IPS-18c (cell line): ENCODE data around the gene CMTM4.
"Not testable (repeated sequence)": the region's sequence is repeated elsewhere in the genome, so short reads cannot be mapped to it uniquely, and the experiment has no call there.

Experiments
- H3K4me3 ChIP-seq: 2 replicates; pipeline ENCODE4 v1.7.0; 2013; ENCODE audit warnings: low read depth, mild to moderate bottlenecking, low read length, moderate library complexity; ENCODE audit not compliant: insufficient read depth
- H3K9me3 ChIP-seq: one replicate; pipeline ENCODE4 v1.6.1; 2013; ENCODE audit warnings: mild to moderate bottlenecking, low read length, moderate library complexity; ENCODE audit not compliant: control insufficient read depth, insufficient read depth

The CMTM4 gene

DNA sequence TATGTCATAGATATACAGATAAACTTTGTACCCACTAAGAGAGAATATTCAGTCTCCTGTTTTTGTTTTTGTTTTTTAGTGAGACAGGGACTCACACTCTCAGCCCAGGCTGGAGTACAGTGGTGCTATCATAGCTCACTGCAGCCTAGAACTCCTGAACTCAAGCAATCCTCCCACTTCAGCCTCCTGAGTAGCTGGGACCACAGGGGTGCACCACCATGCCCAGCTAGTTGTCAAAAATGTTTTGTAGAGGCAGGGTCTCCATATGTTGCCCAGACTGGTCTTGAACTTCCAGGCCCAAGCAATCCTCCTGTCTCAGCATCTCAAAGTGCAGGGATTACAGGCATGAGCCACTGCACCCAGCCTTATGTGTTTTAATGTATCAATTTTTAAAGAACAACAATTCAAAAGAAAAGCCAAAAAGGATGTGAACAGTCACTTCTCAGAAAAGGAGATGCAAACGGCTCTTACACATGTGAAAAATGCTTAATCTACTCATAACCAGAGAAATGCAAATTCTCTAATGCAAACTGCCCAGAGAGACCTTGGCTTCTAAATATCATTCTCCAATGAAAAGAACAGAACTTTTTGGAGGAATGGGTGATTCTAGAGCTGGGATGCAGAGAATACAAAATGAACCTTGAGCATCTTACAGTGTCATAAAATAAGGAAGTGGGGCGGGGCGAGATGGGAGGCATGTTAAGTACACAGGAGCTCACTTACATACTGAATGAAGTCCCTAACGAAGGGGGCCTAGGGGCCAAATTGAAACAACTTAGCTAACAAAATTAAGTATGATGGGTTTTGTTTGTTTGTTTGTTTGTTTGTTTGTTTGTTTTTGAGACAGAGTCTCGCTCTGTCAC, 99.3 kb downstream of the CMTM4 start:
- Histone ChIP-seq H3K9me3 (no peaks in the 10 kb centered on the region), H3K4me3 (no peak overlapping the region)

DNA sequence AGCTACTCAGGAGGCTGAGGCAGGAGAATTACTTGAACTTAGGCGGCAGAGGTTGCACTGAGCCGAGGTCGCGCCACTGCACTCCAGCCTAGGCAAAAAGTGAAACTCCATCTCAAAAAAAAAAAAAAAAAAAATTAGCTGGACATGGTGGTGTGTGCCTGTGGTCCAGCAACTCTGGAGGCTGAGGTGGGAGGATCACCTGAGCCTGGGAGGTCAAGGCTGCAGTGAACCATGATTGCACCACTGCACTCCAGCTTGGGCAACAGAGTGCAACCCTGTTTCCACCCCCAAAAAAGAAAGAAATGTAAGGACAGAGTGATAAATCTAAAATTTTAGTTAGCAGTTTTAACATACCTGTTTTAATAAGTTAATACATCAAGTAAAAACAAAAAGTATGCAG, 100.0 kb downstream of the CMTM4 start:
- not testable (repeated sequence) for H3K4me3 ChIP-seq, H3K9me3 ChIP-seq

DNA sequence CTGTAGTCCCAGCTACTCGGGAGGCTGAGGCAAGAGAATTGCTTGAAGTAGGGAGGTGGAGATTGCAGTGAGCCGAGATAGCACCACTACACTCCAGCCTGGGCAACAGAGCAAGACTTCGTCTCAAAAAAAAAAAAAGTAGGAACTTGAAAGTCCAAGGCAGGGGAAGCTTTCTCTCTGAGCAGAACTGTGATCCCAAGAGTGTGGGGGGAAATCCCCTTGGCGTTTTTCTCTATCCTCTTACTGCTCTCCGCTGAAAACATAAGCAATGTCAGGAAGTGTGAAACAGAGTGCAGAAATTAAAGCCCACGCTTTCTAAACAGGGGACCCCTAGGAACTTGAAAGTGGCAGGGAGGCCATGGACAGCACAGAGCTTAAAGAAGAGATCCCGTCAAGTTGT, 101.8 kb downstream of the CMTM4 start:
- Histone ChIP-seq H3K4me3 (no peak overlapping the region), H3K9me3 (no peaks in the 10 kb centered on the region)

DNA sequence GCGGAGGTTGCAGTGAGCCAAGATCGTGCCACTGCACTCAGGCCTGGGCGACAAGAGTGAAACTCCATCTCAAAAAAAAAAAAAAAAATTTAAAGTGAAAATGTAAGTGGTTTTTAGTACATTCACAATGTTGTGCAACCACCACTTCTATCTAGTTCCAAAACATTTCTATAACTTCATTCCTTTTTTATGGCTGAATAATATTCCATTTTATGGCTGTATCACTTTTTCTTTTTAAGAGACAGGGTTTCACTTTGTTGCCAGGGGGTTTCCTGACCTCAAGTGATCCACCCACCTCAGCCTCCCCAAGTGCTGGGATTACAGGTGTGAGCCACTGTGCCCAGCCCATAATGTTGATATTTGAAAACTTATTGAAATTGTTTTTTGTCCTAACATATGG, 103.7 kb downstream of the CMTM4 start:
- H3K9me3 ChIP-seq: no peaks in the 10 kb centered on the region
- no peak overlapping the region for H3K4me3 ChIP-seq

DNA sequence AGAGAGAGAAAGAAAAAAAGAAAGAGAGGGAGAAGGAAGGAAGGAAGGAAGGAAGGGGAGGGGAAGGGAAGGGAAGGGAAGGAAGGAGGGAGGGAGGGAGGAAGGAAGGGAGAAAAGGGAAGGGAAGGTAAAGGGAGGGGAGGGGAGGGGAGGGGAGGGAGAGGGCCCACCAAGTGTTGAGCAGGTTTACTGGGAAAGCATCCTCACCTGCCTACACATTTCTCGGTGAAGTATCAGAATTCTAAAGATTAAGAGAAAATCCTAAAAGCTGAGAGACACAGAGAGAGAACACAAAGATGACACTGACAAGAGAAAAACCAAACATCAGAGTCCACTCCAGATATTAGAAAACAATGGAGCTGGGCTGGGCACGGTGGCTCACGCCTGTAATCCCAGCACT, 104.3 kb downstream of the CMTM4 start:
- H3K4me3 ChIP-seq: no peak overlapping the region
- H3K9me3 ChIP-seq: no peaks in the 10 kb centered on the region

DNA sequence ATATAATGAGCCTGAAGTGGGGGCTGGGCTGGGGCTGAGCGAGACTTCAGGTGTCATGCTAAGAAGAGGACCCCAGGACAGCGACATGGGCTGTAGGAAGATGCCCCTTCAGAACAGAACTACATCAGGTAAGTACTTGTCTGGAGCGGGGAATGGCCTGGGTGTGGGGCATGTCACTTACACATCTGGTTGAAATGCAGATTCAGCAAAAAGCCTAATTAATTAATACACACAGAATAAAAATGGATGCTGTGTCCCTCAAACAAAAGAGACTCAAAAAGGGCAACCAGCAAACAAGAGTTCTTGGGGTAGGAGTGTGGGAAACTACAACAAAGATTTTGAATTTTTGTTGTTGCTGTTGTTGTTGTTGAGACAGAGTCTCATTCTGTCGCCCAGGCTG, 105.5 kb downstream of the CMTM4 start:
- Histone ChIP-seq H3K4me3 (no peak overlapping the region), H3K9me3 (no peaks in the 10 kb centered on the region)

DNA sequence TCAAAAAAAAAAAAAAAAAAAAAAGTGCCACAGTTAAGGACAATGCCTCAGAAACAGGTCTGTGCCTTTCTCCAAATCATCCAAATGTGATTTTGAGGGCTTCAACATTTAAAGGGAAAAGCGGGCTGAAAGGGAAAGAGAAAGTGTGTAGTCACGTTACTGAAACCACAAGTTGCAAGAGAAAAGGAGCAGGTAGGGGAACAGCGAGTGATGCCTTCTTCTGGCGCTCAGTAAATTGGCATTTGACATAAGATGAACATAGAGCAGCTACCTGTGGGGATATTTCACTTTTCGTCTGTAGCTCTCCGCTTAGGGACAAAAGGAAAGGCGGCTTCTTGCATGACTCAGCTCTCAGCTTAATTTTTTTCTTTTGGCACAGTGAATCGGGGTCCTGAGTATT, 106.2 kb downstream of the CMTM4 start:
- H3K9me3 ChIP-seq: no peaks in the 10 kb centered on the region
- no peak overlapping the region for H3K4me3 ChIP-seq

DNA sequence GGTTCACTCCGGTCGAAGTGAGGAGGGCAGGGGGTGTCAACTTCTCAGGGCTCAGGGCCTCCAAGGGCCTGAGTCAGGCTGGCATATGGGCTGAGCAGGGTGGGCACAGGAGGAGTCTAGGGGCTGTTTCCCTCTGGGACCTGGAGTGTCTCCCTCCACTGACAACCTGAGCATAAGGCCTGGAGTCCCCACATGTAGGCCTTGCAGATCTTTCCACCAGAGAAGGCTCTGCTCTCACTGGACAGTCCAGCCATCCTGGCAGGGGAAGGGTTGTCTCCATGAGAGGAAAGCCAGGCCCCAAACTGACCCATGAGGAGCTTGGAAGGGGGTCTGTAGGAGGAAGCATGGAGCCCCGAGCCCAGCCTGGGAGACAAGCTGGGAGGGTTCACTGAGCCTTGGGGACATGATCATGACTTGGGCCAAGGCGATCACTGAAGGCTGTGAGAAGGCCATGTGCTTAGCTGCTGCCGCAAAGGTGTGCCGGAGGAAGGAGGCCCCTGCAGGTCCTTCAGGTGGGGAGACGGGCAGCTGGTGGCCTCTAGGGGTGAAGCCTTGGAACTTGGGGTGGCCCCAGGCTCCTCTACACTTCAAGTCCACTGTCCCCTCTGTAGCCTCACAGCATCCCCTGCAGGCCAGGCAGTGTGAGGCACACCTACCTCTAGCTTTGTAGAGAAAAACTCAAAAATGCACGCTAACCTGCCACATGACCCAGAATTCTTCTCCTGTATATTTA, 107.4 kb downstream of the CMTM4 start:
- Histone ChIP-seq H3K4me3 (no peak overlapping the region), H3K9me3 (no peaks in the 10 kb centered on the region)

DNA sequence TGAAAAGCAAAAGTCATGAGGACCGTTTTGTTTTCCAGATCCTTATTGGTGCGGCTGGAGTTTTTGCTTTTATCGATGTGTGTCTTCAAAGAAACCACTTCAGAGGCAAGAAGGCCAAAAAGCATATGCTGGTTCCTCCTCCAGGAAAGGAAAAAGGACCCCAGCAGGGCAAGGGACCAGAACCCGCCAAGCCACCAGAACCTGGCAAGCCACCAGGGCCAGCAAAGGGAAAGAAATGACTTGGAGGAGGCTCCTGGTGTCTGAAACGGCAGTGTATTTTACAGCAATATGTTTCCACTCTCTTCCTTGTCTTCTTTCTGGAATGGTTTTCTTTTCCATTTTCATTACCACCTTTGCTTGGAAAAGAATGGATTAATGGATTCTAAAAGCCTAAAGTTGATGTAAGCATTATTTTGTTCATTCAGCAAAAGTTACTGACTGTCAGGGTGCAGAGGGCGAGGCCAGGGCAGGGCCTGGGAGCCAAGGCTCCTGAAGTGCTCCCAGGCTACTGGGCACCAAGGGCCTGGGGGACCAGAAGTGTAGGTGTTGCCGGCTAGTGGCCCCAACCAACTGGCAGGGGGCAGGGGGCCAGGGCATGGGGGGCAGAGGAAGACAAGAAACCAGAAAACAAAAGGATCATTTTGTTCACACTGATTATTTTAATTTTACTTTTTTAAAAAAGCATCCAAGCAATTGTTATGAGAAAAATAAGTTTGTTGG, 108.5 kb downstream of the CMTM4 start:
- H3K4me3 ChIP-seq: no peak overlapping the region
- no peaks in the 10 kb centered on the region for H3K9me3 ChIP-seq

DNA sequence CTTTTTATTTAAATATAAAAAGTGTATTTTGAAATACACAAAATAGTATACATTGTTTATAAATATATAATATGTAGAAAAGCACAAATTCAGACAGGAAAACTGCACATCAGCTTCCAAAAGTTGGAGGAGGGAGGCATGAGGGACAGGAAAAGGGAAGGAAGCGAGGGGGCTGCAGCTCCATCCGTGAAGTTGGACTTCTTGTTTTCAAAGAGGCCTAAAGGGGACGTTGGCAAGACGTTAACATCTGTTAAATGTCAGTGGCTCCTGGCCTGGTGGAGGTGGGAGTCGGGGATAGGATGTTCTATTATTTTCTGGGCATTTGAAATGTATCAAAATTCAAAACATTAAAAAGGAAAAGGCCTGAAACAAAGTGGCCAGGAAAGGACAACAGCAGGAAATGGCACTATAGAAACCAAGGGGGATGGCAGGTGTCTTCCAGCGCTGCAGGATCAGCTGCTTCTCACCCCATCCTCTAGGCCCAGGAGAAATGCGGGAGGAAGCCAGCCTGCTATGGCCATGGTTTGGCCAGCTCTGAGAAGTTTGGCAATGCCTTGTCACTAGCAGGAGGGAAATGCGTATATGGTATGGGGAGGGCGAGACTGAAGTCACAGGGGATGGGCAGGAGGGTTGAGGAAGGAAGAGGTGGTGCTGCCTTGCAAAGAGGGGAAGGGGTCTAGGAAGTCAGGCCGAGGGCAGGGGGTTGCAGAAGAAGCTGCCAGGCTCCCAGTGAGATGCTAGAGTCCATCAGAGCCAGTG, 110.9 kb downstream of the CMTM4 start:
- H3K9me3 ChIP-seq: no peaks in the 10 kb centered on the region
- no peak overlapping the region for H3K4me3 ChIP-seq

DNA sequence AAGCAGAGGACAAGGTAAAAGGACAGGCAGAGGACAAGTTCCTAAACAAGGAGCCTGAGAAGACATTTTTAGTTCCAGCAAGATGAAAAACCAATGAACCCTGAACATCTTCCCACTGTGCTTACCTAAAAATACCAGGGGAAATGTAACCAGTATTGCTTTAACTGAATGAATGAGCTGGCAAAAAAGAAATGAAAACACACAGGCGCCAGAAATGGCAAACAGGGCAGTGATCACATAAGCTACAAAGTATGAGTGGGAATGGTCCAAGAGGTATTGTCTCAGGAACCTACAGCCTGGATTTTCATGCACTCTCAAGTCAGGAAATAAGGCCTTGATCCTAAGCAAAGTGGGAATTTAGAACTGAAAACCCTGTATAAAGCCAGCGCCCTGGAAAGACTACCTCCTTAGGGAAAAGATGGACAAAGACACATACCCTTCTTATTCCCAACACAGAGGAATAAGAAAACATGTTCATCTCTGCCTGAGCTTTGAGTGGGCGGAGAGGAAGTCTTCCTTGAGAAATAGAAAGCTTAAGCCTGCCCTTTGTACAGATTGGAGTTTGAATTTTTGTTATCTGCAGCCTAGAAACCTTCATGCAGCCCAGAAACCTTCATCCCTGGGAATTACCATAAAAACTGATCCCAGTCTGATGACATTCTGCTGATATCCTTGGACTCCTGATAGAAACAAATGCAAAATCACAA, 115.1 kb downstream of the CMTM4 start:
- H3K9me3 ChIP-seq: no peaks in the 10 kb centered on the region
- no peak overlapping the region for H3K4me3 ChIP-seq

DNA sequence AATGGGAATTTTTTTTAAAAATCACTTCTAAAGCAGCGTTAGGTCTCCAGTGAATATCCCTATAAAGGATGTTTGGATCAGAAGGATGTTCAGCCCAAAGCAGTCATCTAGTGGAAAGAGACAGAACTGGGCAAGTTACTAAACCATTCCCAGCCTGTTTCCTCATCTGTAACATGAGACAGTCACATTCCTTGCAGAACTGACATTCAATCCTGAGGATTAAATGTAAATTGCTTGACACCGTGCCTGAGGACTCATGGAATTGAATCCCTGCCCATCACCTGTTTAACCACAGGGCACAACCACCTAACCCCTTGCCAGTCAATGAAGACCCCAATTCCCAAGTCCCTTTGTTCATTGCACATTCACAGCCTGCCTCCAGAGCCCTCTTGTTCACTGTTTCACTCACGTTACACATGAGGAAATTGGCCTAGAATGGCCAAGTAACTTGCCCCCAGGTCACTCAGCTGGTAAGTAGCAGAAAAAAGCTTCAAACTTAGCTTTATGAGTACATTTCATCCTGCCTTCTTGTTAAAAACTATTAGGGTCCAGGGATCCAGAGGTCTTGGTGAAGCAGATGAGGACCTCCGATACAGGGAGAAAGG, 115.8 kb downstream of the CMTM4 start:
- no peaks in the 10 kb centered on the region for H3K9me3 ChIP-seq
- no peak overlapping the region for H3K4me3 ChIP-seq

DNA sequence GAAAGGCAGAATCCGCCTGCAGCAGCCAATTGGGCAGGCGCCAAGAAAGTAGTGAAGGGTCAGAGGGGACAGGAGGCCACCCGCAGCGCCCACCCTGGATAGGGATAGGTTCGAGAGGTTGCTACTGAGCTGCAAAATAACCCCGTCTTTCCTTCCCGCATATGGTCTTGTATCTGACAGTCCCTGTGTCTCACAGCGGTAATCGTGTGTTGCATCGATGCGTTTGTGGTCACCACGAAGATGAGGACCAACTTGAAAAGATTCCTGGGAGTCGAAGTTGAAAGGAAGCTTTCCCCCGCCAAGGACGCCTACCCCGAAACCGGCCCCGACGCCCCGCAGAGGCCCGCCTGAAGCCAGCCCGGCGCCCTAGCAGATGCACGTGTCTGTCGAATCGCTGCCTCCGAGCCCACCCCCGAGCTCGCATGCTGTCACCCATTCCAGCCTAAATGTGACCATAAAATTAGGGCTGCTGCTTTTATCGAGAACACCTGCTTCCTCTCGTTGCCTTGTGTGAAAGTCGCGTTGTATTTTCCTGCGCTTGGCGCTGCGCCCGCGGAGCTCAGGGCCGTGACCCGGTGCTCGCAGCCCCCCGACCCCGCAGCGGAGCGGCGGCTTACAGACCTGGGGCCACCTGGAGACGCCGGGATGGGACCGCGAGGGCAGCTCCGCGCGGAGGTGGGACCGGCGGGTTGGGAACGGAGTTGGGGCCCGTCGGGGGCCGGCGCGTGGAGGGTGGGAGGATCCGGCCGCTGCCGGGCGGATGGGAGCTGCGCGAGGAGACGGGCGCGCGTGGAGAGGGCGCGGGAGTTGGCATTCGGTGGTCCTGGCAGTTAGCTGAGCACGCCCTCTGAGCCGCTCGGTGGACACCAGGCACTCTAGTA, 117.7 kb downstream of the CMTM4 start, which contains the start of gene CMTM2:
CMTM2 (plus strand) TSS at position 813 of the 881 bp plus-strand sequence. CDS start 145 bp downstream, outside the sequence.
- H3K4me3 ChIP-seq: peak within 1 kb of the TSS; percentile 5
- no peaks in the 10 kb centered on the region for H3K9me3 ChIP-seq

DNA sequence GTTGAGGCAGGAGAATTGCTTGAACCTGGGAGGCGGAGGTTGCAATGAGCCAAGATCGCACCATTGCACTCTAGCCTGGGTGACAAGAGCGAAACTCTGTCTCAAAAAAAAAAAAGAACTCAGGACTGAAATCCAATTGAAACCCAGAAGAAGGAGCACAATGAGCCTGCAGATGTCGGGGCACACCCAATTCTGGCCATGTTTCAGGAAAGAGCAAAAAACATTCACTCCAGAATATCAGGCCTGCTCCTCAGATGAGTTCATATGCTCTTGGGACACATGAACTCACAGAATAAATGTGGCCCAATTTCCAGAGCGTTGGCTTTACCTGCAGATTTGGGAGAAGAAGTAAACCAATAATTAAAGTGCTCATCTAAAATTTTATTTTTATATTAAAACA, 120.2 kb downstream of the CMTM4 start:
- no peaks in the 10 kb centered on the region for H3K9me3 ChIP-seq
- H3K4me3 ChIP-seq: no peak overlapping the region

DNA sequence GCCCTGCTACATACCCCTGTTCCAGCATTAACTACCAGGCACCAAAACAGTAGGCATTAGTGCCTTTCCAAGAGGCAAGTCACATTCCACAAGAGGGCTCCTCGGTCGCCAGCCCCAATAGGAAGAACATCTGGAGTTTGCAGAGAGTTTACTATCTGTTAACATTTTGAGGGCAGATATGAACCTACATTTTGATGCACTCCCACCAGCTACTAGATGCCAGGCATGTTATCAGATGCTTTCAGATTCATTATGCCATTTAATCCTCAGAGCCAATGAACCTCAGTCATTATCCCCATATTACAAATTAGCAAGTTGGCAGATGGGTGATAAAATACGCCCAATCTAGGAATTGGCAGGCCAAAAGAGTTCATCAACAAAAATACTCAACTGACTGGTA, 121.5 kb downstream of the CMTM4 start:
- H3K4me3 ChIP-seq: no peak overlapping the region

More for the DNA sequence above, 121.5 kb downstream of the CMTM4 start:
- H3K9me3 ChIP-seq: no peaks in the 10 kb centered on the region
